HG03342 (cell line): ENCODE data around the gene ZNF490.
A peak's percentile ranks its signal among the peaks of the same experiment; 100 is the strongest.
"Not testable (repeated sequence)": the region's sequence is repeated elsewhere in the genome, so short reads cannot be mapped to it uniquely, and the experiment has no call there.

Source experiments
- ATAC-seq: cut with Tn5 transposase; IDR thresholded peaks from one replicate; pipeline ENCODE4 v1.9.1; 2021; ENCODE audit warnings: mild to moderate bottlenecking, moderate library complexity; ENCODE audit not compliant: unreplicated experiment

Gene ZNF490

DNA sequence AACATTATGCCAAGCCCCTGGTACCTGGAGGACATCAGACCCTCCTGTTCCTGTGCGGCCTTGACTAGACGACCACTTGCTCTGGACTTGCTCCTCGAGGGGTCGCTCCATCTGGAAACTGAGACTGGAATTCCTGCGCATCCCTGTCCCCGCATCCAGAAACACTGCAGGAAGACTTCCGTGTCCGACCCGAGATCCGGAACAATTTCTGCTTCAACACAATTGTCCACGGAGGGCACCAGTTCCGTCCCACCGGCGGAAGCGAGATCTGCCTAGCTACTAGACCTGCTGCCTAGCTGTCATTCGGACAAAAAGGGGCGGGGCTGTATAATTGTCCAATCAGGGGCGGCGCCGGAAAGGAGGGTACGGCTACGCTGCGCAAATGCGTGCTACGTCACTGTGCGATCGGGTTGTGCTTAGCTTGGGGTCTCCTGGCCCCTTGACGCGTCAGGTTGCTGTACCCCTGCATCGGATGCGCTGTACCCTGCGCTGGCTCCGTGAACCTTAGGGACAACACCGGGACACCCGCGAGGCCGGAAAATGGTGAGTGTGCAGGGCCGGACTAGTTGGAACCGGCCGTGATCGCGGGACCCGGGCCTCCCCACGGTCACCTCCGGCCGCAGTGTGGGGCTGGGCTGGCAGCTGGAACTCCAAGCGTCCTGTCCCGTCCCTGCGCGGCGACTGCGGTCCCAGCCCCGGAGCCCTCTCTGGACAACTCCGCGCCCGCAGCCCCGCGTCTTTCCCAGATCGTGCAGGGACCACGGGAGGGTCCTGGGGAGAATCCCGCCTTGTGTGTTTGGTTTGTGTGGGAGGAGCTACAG lies at the start of gene ZNF490, which contains the start of gene ZNF791:
Gene ZNF490, minus strand, starts transcription at position 274 of the 821 bp plus-strand sequence. Its CDS starts 133 bp downstream, at position 141.
Gene ZNF791, plus strand, starts transcription at position 381 of the 821 bp plus-strand sequence. Its CDS starts 160 bp downstream, at position 541.
- ATAC-seq = peak; percentile 72

DNA sequence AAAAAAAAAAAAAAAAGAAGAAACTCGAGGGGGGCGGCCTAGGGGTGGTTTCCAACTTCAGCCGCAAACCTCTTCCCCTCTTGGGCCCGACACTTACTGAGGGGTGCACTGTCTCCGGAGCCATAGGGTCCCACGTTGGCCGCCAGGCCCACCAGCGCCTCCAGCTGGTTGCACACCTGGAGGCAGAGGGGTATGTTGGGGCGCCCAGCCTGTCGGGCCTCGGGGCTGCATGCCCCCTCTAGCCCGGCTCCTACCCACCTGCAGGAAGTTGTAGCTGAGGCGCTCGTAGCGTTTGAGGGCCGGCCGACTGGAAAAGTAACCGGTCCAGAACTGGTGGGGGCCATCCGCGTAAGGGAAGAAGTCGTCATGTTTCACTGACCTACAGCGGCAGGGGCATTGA lies 47.4 kb upstream of the ZNF490 start:
- ATAC-seq = no peak

- no peak for ATAC-seq
Observed at GRCh38 chr19:12656899-12657571, 46.4 kb upstream of the ZNF490 start.

GRCh38 chr19:12655546-12655945 lies 44.9 kb upstream of the ZNF490 start:
- no peak for ATAC-seq

GRCh38 chr19:12652219-12652618 lies 41.6 kb upstream of the ZNF490 start:
- no peak for ATAC-seq

- ATAC-seq = no peak
Observed at GRCh38 chr19:12649941-12650340, 39.3 kb upstream of the ZNF490 start.

GRCh38 chr19:12648088-12648487 lies 37.5 kb upstream of the ZNF490 start:
- no peak for ATAC-seq

GRCh38 chr19:12647490-12648071 lies 37.0 kb upstream of the ZNF490 start:
- ATAC-seq = no peak

GRCh38 chr19:12647047-12647446 lies 36.4 kb upstream of the ZNF490 start:
- no peak for ATAC-seq

- no peak for ATAC-seq
Observed at GRCh38 chr19:12646551-12646950, 35.9 kb upstream of the ZNF490 start.

GRCh38 chr19:12643716-12644115 lies 33.1 kb upstream of the ZNF490 start:
- ATAC-seq = not testable (repeated sequence)

- ATAC-seq = no peak
Observed at GRCh38 chr19:12642506-12642905, 31.9 kb upstream of the ZNF490 start.

DNA sequence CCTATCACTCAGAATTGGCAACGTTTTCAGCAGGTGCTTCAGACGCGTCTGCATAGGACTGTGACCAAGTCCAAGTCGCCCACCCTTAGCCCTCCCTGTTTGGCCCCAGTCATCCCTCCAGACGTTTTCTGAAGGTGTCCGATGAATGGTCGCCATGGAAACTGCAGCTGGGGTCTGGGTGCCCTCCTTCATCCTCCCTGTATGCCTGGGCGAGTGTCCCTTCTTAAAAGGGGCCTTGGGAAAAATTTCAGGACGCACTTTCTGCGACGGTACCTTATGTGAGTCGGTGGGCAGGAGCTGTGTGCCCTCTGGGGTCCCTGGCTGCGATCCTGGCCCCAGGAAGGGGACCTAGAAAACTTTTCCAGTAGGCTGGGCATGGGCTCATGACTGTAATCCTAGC lies 30.8 kb upstream of the ZNF490 start:
- ATAC-seq = no peak

DNA sequence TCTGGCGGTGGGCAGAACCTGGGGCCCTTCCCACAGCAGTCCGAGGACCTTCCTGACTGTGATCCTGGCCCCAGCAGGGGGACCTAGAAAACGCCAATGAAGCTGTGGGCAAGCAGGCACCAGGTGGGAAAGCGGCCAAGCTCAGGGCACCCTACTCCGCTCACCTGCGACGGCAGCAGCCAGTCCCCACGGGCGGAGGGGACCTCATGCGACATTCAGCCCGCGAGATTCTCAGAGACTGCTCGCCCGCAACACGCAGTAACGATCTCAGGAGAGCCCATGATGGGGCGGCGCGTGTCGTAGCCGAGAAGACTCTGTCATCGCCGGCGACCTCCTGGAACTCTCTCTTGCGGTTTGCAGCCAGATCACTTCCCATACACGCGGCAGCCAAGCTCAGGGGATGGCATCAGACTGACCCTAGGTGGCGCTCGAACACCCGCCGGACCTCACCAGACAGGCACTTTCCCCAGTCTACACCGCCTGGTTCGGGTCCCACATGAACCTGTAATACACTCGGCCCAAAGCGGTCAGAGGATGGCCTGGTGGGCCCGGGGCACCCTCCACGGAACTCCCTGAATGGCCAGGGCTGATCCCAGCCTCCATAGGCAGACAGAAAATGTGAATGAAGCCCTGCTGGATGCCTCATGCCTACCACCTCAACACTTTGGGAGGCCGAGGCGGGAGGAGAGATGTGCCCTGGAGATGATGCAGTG lies 29.4 kb upstream of the ZNF490 start:
- no peak for ATAC-seq

DNA sequence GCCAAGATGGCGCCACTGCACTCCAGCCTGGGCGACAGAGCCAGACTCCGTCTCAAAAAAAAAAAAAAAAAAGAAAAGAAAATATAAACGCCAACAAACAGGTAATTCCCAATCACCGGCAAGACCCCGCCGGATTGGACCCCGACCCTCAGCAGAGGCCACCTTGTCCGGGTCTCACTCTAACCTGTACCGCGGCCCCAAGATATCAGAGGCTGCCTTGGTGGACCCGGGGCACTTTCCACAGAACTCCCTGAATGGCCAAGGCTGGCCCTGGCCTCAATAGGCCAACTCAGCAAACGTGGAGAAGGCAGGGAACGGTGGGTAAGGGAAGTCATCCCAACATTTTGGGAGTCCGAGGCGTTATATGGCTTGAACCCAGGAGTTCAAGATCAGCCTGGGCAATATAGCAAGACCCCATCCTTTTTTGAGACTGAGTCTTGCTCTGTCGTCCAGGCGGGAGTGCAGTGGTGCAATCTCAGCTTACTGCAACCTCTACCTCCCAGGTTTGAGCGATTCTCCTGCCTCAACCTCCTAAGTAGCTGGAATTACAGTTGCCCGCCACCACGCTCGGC lies 28.1 kb upstream of the ZNF490 start:
- no peak for ATAC-seq

GRCh38 chr19:12636631-12637030 lies 26.0 kb upstream of the ZNF490 start:
- no peak for ATAC-seq

DNA sequence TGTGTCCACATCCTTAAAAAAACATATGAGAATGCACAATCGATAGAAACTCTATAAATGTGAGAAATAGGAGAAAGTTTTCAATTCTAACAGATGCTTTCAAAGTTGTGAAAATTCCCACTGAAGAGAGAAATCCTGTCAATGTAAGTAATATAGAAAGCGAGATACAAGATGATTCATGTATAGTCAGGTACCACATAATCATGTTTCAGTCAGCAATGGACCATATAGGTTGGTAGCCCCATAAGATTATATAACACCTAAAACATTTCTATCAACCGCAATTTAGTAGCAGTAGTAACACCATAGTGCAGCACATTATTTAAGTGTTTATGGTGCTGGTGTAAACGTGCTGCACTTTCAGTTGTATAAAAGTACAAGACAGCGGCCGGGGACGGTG lies 18.6 kb upstream of the ZNF490 start:
- no peak for ATAC-seq

DNA sequence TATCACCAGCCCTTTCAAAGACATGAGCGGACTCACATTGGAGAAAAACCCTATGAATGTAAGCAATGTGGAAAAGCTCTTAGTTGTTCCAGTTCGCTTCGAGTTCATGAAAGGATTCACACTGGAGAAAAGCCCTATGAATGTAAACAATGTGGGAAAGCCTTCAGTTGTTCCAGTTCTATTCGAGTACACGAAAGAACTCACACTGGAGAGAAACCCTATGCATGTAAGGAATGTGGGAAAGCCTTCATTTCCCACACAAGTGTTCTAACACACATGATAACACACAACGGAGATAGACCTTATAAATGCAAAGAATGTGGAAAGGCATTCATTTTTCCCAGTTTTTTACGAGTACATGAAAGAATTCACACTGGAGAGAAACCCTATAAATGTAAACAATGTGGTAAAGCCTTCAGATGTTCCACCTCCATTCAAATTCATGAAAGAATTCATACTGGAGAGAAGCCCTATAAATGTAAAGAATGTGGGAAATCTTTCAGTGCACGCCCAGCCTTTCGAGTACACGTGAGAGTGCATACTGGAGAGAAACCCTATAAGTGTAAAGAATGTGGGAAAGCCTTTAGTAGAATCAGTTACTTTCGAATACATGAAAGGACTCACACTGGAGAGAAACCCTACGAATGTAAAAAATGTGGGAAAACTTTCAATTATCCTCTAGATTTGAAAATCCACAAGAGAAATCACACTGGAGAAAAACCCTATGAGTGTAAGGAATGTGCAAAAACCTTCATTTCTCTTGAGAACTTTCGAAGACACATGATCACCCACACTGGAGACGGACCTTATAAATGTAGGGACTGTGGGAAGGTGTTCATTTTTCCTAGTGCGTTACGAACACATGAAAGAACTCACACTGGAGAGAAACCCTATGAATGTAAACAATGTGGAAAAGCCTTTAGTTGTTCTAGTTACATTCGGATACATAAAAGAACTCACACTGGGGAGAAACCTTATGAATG lies 17.7 kb upstream of the ZNF490 start:
- no peak for ATAC-seq

DNA sequence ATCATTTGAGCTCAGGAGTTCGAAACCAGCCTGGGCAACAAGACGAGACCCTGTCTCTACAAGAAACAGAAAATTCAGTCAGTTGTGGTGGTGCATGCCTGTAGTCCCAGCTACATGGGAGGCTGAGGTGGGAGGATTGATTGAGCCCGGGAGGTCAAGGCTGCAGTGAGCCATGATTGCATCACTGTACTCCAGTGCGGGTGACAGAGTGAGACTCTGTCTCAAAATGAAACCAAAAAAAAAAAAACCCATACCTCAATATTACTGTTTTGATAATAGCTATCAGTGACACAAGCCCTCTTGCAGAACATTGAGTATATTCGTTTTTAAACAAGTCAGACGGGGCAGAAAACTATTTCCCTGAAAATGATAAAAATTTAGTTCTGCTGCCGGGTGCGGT lies 16.3 kb upstream of the ZNF490 start:
- ATAC-seq = no peak
